Activated naive CD4-positive, alpha-beta T cell treated with anti-CD3 and anti-CD28 coated beads, Interleukin-2, amount 10 ng/mL, durations not matched to agents 7 days and 5 days (primary cell): ENCODE data around the gene CHRNB4.

ENCODE experiments used
- CTCF ChIA-PET: fragments of 350-600 bp; sonication (Branson Sonifier 250); formaldehyde crosslinking; loops from one replicate; lab custom pipeline; 2021; ENCODE audit warnings: antibody characterized with exemption; lab: Charles Lee
- DNase-seq: peaks from one replicate; pipeline ENCODE4 v3.0.0-alpha.2; 2020
- H3K27ac Mint-ChIP-seq: one replicate; pipeline ENCODE4 v1.8.0; 2021; ENCODE audit warnings: mild to moderate bottlenecking, moderate library complexity, mixed read lengths
- H3K27me3 Mint-ChIP-seq: one replicate; pipeline ENCODE4 v1.8.0; 2021; ENCODE audit warnings: mild to moderate bottlenecking, mixed read lengths
- H3K36me3 Mint-ChIP-seq: one replicate; pipeline ENCODE4 v1.8.0; 2021; ENCODE audit warnings: mixed read lengths
- H3K4me1 Mint-ChIP-seq: one replicate; pipeline ENCODE4 v1.8.0; 2021; ENCODE audit warnings: mixed read lengths
- H3K4me3 Mint-ChIP-seq: one replicate; pipeline ENCODE4 v1.8.0; 2021; ENCODE audit warnings: mild to moderate bottlenecking, moderate library complexity, mixed read lengths
- H3K9me3 Mint-ChIP-seq: one replicate; pipeline ENCODE4 v1.8.0; 2021; ENCODE audit warnings: mixed read lengths

Gene CHRNB4

DNA sequence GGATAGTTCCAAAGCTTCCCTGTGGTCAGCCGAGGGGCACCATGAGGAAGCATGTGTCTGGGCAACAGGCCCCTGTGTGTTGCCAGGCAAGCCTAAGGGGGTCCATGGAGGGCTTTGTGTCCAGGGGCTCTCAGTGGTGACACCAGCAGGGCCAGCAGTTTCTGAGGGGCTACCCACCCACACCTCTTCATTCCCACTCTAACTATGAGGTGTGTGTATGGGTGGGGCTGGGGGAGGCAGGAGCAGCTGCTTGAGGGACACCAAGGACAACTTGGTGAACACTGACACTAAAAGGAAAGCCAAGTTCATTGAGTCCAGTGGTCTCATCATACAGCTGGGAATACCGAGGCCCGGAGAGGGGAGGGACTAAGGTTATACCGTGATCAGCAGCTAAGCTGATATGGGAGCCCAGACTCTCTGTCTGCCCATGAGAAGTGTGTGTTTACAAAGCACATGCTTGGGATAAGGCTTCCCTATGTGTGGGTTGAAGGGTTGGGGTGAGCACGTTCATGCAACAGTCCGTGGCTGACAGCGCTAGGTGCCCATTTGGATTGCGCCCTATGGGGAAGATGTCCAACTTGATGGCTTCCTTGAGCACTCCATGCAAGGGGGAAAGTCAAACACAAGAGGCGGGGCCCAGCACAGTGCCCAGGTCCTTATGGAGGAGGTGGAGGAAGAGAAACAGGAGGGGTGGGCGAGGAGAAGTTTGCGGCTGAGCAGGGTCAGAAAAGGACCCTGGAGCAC, 34.8 kb upstream of the CHRNB4 start:
- DNase-seq, result no peak
- Mint-ChIP-seq H3K36me3 (no peaks in the 10 kb centered on the region), H3K27ac (no peak overlapping the region), H3K4me1 (no peaks in the 10 kb centered on the region), H3K27me3 (peaks cover 7% of the 10 kb centered on the region), H3K4me3 (no peak overlapping the region), H3K9me3 (no peaks in the 10 kb centered on the region)
- CTCF ChIA-PET, result no interaction called here

DNA sequence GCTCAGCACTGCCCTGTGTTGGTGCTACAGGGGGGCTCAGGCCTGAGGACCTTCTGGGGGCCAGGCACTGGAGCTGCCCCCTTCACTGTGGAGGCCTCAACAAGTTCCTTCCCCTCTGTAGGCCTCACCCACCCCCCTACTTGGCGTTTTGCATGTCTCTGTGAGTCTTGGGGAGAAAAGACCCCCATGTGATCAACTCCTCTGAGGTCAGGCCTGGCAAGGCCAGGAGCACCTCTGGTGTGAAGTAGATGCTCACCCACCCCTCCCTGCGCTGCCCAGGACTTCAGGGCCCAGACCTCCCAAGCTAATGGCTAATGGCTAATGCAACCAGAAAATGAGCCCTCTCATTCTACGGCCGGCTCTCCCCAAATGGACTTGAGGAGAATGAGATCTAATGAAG, 34.2 kb upstream of the CHRNB4 start:
- no peaks in the 10 kb centered on the region for H3K36me3 Mint-ChIP-seq

DNA sequence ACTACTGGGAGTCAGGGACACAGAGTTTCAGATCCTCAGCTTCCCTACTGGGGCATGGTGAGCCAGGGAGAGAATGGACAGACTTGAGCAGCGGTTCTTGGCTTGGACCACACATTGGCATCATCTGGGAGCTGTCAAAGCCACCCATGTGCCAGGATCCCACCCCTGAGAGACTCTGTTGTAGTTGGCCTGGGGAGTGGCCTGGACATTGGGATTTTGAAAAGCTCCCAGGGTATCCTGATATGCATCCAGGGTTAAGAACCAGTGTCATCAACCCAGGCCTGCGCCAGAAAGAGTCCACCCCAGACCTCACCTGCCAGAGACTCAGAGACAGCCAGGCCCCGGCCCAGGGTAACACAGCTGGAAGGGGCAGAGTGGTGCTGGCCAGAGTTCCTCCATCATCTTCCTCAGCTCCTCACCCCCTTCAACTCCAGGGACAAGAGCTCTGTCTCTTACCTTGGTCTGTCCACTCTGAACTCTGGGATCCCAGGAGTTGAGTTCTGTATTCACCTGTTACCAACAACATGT, 33.0 kb upstream of the CHRNB4 start:
- H3K27ac Mint-ChIP-seq, result no peak overlapping the region

More for the DNA sequence above, 34.2 kb upstream of the CHRNB4 start:
- DNase-seq, result no peak
- H3K27me3 Mint-ChIP-seq, result peaks cover 7% of the 10 kb centered on the region
- no peak overlapping the region for H3K4me3 Mint-ChIP-seq
- H3K9me3 Mint-ChIP-seq, result no peaks in the 10 kb centered on the region
- no peak overlapping the region for H3K27ac Mint-ChIP-seq
- no peaks in the 10 kb centered on the region for H3K4me1 Mint-ChIP-seq
- CTCF ChIA-PET, result no interaction called here

DNA sequence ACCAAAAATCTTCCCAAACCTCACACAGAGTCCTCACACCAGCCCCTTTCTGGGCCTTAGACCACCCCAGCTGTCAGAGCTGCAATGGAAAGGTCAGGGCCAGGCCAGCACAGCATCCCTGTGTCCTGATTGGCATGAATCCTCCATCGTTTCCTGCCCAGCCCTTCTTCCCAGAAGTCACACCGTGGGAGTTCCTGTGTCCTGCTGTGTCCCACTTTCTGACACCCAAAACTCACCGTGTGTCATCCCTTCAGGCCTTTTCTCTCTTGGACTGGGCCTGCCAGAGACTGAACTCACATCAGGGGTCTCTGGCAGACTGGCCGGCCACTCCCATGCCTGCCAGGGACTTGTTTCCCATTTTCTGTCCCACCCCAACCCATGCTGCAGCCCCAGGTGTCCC, 32.5 kb upstream of the CHRNB4 start:
- no peak for DNase-seq
- H3K4me1 Mint-ChIP-seq, result no peaks in the 10 kb centered on the region
- peaks cover 9% of the 10 kb centered on the region for H3K27me3 Mint-ChIP-seq
- CTCF ChIA-PET, result no interaction called here
- no peak overlapping the region for H3K4me3 Mint-ChIP-seq
- no peaks in the 10 kb centered on the region for H3K9me3 Mint-ChIP-seq
- no peak overlapping the region for H3K27ac Mint-ChIP-seq
- H3K36me3 Mint-ChIP-seq, result no peaks in the 10 kb centered on the region

More for the DNA sequence above, 33.0 kb upstream of the CHRNB4 start:
- H3K27me3 Mint-ChIP-seq, result peaks cover 7% of the 10 kb centered on the region
- no peak for DNase-seq
- CTCF ChIA-PET, result no interaction called here
- H3K4me1 Mint-ChIP-seq, result no peaks in the 10 kb centered on the region
- H3K4me3 Mint-ChIP-seq, result no peak overlapping the region
- H3K9me3 Mint-ChIP-seq, result no peaks in the 10 kb centered on the region
- no peaks in the 10 kb centered on the region for H3K36me3 Mint-ChIP-seq

GRCh38 chr15:78672285-78673014, 31.4 kb upstream of the CHRNB4 start:
- no peak for DNase-seq
- Mint-ChIP-seq H3K9me3 (no peaks in the 10 kb centered on the region), H3K4me3 (no peak overlapping the region), H3K4me1 (no peaks in the 10 kb centered on the region), H3K27ac (no peak overlapping the region), H3K27me3 (peaks cover 19% of the 10 kb centered on the region), H3K36me3 (no peaks in the 10 kb centered on the region)
- CTCF ChIA-PET, result no interaction called here

- Mint-ChIP-seq H3K36me3 (no peaks in the 10 kb centered on the region), H3K4me3 (no peak overlapping the region), H3K27me3 (peaks cover 23% of the 10 kb centered on the region), H3K27ac (no peak overlapping the region), H3K9me3 (no peaks in the 10 kb centered on the region), H3K4me1 (no peaks in the 10 kb centered on the region)
- CTCF ChIA-PET, result no interaction called here
- no peak for DNase-seq
Measured at GRCh38 chr15:78671626-78672211, 30.7 kb upstream of the CHRNB4 start.

- no peak for DNase-seq
- CTCF ChIA-PET, result no interaction called here
- Mint-ChIP-seq H3K9me3 (no peaks in the 10 kb centered on the region), H3K27ac (no peak overlapping the region), H3K4me3 (no peak overlapping the region), H3K27me3 (peaks cover 26% of the 10 kb centered on the region), H3K4me1 (no peaks in the 10 kb centered on the region), H3K36me3 (no peaks in the 10 kb centered on the region)
Measured at GRCh38 chr15:78668987-78669386, 28.0 kb upstream of the CHRNB4 start.

DNA sequence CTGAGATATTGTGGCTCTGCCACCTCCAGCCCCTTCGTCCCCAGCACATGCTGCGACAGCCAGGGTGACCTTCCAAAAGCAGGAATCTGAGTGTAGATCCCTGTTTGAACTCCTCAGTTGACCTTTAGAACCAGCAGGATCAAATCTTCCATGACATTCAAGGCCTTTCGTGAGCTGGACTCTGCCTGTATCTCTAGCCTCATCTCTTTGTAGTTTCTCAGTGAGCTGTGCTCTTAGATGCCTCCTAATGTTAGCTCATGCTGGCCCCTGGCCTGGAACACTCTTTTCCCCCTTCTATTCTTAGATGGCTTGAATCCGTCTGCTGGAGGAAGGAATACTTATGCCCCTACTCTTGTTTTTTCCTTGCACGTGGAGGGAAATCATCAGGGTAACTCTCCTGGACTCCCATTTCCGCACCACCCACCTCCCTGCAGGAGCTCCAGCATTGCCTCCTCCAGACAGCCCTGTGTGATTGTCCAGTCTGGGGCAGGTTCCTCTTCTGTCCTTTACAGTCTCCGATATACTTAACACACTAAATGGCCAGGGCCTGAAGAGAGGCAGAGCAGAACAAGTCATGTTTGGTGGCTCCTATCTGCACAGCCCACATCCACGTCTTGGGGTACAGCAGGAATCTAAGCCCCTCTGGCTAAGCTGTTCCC, 26.7 kb upstream of the CHRNB4 start:
- peaks cover under 1% of the 10 kb centered on the region for H3K4me1 Mint-ChIP-seq
- no peak for DNase-seq
- H3K9me3 Mint-ChIP-seq, result no peaks in the 10 kb centered on the region
- CTCF ChIA-PET, result interaction anchor here (1.5 kb wide), 1 partner anchor 28 kb away, joined by 4 read pairs; no protein-coding TSS in a partner anchor
- no peak overlapping the region for H3K27ac Mint-ChIP-seq
- H3K4me3 Mint-ChIP-seq, result no peak overlapping the region
- peaks cover 26% of the 10 kb centered on the region for H3K27me3 Mint-ChIP-seq
- no peaks in the 10 kb centered on the region for H3K36me3 Mint-ChIP-seq

GRCh38 chr15:78666010-78666409, 25.0 kb upstream of the CHRNB4 start:
- peaks cover 2% of the 10 kb centered on the region for H3K4me1 Mint-ChIP-seq
- no peaks in the 10 kb centered on the region for H3K9me3 Mint-ChIP-seq
- DNase-seq, result no peak
- H3K27me3 Mint-ChIP-seq, result peaks cover 24% of the 10 kb centered on the region
- no peak overlapping the region for H3K4me3 Mint-ChIP-seq
- H3K27ac Mint-ChIP-seq, result no peak overlapping the region
- no peaks in the 10 kb centered on the region for H3K36me3 Mint-ChIP-seq
- CTCF ChIA-PET, result interaction anchor here (1.5 kb wide), 1 partner anchor 27 kb away, joined by 4 read pairs; no protein-coding TSS in a partner anchor

- Mint-ChIP-seq H3K4me3 (no peak overlapping the region), H3K36me3 (no peaks in the 10 kb centered on the region), H3K4me1 (peaks cover 2% of the 10 kb centered on the region), H3K27me3 (peaks cover 28% of the 10 kb centered on the region), H3K9me3 (no peaks in the 10 kb centered on the region), H3K27ac (no peak overlapping the region)
- CTCF ChIA-PET, result interaction anchor here (1.3 kb wide), 1 partner anchor 46 kb away, joined by 5 read pairs; no protein-coding TSS in a partner anchor
- no peak for DNase-seq
Measured at GRCh38 chr15:78663703-78664102, 22.7 kb upstream of the CHRNB4 start.

GRCh38 chr15:78662028-78662427, 21.0 kb upstream of the CHRNB4 start:
- no peak overlapping the region for H3K4me3 Mint-ChIP-seq
- peaks cover 2% of the 10 kb centered on the region for H3K4me1 Mint-ChIP-seq
- no peak for DNase-seq
- H3K27me3 Mint-ChIP-seq, result peaks cover 14% of the 10 kb centered on the region
- no peaks in the 10 kb centered on the region for H3K9me3 Mint-ChIP-seq
- CTCF ChIA-PET, result no interaction called here
- H3K36me3 Mint-ChIP-seq, result no peaks in the 10 kb centered on the region
- no peak overlapping the region for H3K27ac Mint-ChIP-seq

- H3K36me3 Mint-ChIP-seq, result no peaks in the 10 kb centered on the region
- peaks cover 2% of the 10 kb centered on the region for H3K4me1 Mint-ChIP-seq
- CTCF ChIA-PET, result no interaction called here
- no peak overlapping the region for H3K27ac Mint-ChIP-seq
- H3K27me3 Mint-ChIP-seq, result peaks cover 10% of the 10 kb centered on the region
- no peak for DNase-seq
- no peaks in the 10 kb centered on the region for H3K9me3 Mint-ChIP-seq
- H3K4me3 Mint-ChIP-seq, result no peak overlapping the region
Measured at GRCh38 chr15:78661001-78661400, 20.0 kb upstream of the CHRNB4 start.

GRCh38 chr15:78660584-78660983, 19.6 kb upstream of the CHRNB4 start:
- H3K27ac Mint-ChIP-seq, result no peak overlapping the region
- H3K4me1 Mint-ChIP-seq, result peaks cover 2% of the 10 kb centered on the region
- no peak for DNase-seq
- CTCF ChIA-PET, result no interaction called here
- H3K4me3 Mint-ChIP-seq, result no peak overlapping the region
- no peaks in the 10 kb centered on the region for H3K9me3 Mint-ChIP-seq
- peaks cover 10% of the 10 kb centered on the region for H3K27me3 Mint-ChIP-seq
- H3K36me3 Mint-ChIP-seq, result no peaks in the 10 kb centered on the region

DNA sequence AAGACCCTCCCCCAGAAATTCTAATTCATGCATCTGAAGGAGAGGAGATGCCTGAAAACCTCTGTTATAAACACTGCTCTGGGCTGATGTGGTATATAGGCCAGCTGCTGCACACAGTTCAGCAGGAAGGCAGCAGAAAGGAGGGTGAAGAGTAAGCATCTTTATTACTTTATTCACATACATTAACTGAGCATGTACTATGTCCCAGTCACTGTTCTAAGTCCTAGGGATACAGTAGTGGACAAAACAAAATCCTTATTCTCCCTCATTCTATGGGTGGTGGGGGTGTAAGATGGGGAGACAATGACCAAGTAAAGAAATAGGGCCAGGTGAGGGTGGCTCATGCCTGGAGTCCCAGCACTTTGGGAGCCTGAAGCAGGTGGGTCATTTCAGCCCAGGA, 17.8 kb upstream of the CHRNB4 start:
- Mint-ChIP-seq H3K9me3 (no peaks in the 10 kb centered on the region), H3K27ac (no peak overlapping the region), H3K4me3 (no peak overlapping the region), H3K4me1 (peaks cover 2% of the 10 kb centered on the region), H3K27me3 (peaks cover 11% of the 10 kb centered on the region), H3K36me3 (no peaks in the 10 kb centered on the region)
- CTCF ChIA-PET, result no interaction called here
- DNase-seq, result no peak
